CD4-positive, alpha-beta T cell treated with Interleukin-6 at 100 ng/mL for 8 hours (primary cell): ENCODE data around the gene RETN.

Experiments
- DNase-seq: peaks from one replicate; pipeline ENCODE4 v3.0.0-alpha.2; 2020; ENCODE audit warnings: mixed read lengths, low spot score

RETN gene

GRCh38 chr19:7682175-7682855 lies 13.5 kb downstream of the RETN start:
- DNase-seq: no peak

- no peak for DNase-seq
Measured at GRCh38 chr19:7685546-7686445, 16.9 kb downstream of the RETN start.

- DNase-seq: no peak
Measured at GRCh38 chr19:7687177-7687576, 18.3 kb downstream of the RETN start.

- no peak for DNase-seq
Measured at GRCh38 chr19:7689165-7689564, 20.3 kb downstream of the RETN start.

- DNase-seq: no peak
Measured at GRCh38 chr19:7690779-7691258, 22.0 kb downstream of the RETN start.

- no peak for DNase-seq
Measured at GRCh38 chr19:7691497-7691896, 22.6 kb downstream of the RETN start.

- DNase-seq: no peak
Measured at GRCh38 chr19:7692417-7693088, 23.7 kb downstream of the RETN start.

- DNase-seq: no peak
Measured at GRCh38 chr19:7694499-7694898, 25.6 kb downstream of the RETN start.

GRCh38 chr19:7697721-7698287 lies 29.0 kb downstream of the RETN start:
- DNase-seq: no peak

GRCh38 chr19:7698583-7698982 lies 29.7 kb downstream of the RETN start:
- DNase-seq: no peak

GRCh38 chr19:7699003-7699402 lies 30.2 kb downstream of the RETN start:
- DNase-seq: no peak

- no peak for DNase-seq
Measured at GRCh38 chr19:7699417-7700401, 30.9 kb downstream of the RETN start.

GRCh38 chr19:7701049-7701653 lies 32.3 kb downstream of the RETN start:
- DNase-seq: no peak

GRCh38 chr19:7701654-7702457 lies 33.0 kb downstream of the RETN start, which contains the start of gene FCER2:
Gene FCER2 (minus strand): TSS chr19:7702131. CDS start chr19:7699760, 2,371 bp downstream.
- DNase-seq: no peak

- DNase-seq: no peak
Measured at GRCh38 chr19:7703332-7703731, 34.5 kb downstream of the RETN start.

- no peak for DNase-seq
Measured at GRCh38 chr19:7704280-7705060, 35.6 kb downstream of the RETN start.

GRCh38 chr19:7705387-7706187 lies 36.7 kb downstream of the RETN start:
- peak; percentile 86 for DNase-seq
